Fibroblast of lung (primary cell): ENCODE measurements around the gene DDX42.

Source experiments
- CTCF ChIP-seq, 2 donors: IDR thresholded peaks in 1 of 2; conservative IDR thresholded peaks in 1 of 2; 1 replicate in 1 of 2; 2 replicates in 1 of 2; pipeline ENCODE4 v1.5.1; 2011 to 2012; ENCODE audit warnings: low read length in 2 of 2, control low read depth in 1 of 2, inconsistent platforms in 1 of 2, low read depth in 1 of 2, mild to moderate bottlenecking in 1 of 2
- EZH2 ChIP-seq: IDR thresholded peaks from 2 replicates; pipeline ENCODE4 v1.5.1; 2012; ENCODE audit warnings: low read length, control low read depth, mild to moderate bottlenecking; ENCODE audit errors: missing control alignments

GRCh38 chr17:63855185-63855584, 81.2 kb downstream of the DDX42 start:
- TF ChIP-seq CTCF (conservative IDR thresholded peaks at IDR 0.05 in 1 of 2, IDR thresholded peaks at IDR 0.05 in 1 of 2; ENCODE audit: low read depth in 1 of 2, low read length in 2 of 2), result no peak
- TF ChIP-seq EZH2, result no peak
